GM18498 (cell line): ENCODE measurements around the gene AQP12A.

Experiments used
- ATAC-seq: cut with Tn5 transposase; IDR thresholded peaks from one replicate; pipeline ENCODE4 v1.9.1; 2021; ENCODE audit warnings: mild to moderate bottlenecking, moderate library complexity; ENCODE audit not compliant: unreplicated experiment

AQP12A gene

GRCh38 chr2:240722376-240722775 is 30.7 kb downstream of the AQP12A start:
- no peak for ATAC-seq

- ATAC-seq = no peak
These were observed 31.4 kb downstream of the AQP12A start for GRCh38 chr2:240722796-240723735.

GRCh38 chr2:240723851-240724250 is 32.2 kb downstream of the AQP12A start:
- ATAC-seq = no peak

- ATAC-seq = no peak
These were observed 32.8 kb downstream of the AQP12A start for GRCh38 chr2:240724431-240724830.

GRCh38 chr2:240725266-240725665 is 33.6 kb downstream of the AQP12A start:
- no peak for ATAC-seq

- ATAC-seq = no peak
These were observed 34.0 kb downstream of the AQP12A start for GRCh38 chr2:240725671-240726070.

- ATAC-seq = no peak
These were observed 35.2 kb downstream of the AQP12A start for GRCh38 chr2:240726876-240727275.

GRCh38 chr2:240727439-240727838 is 35.8 kb downstream of the AQP12A start:
- ATAC-seq = no peak

- no peak for ATAC-seq
These were observed 36.2 kb downstream of the AQP12A start for GRCh38 chr2:240727913-240728312.

GRCh38 chr2:240728361-240728760 is 36.7 kb downstream of the AQP12A start:
- no peak for ATAC-seq

- no peak for ATAC-seq
These were observed 37.2 kb downstream of the AQP12A start for GRCh38 chr2:240728827-240729226.

- ATAC-seq = no peak
These were observed 39.0 kb downstream of the AQP12A start for GRCh38 chr2:240730501-240731177.

- ATAC-seq = no peak
These were observed 39.5 kb downstream of the AQP12A start for GRCh38 chr2:240731178-240731545.

GRCh38 chr2:240732184-240732583 is 40.5 kb downstream of the AQP12A start:
- no peak for ATAC-seq

- ATAC-seq = no peak
These were observed 41.4 kb downstream of the AQP12A start for GRCh38 chr2:240732911-240733622.

- no peak for ATAC-seq
These were observed 42.3 kb downstream of the AQP12A start for GRCh38 chr2:240733803-240734495.

GRCh38 chr2:240734756-240735155 is 43.1 kb downstream of the AQP12A start:
- no peak for ATAC-seq

GRCh38 chr2:240735476-240735875 is 43.8 kb downstream of the AQP12A start:
- ATAC-seq = no peak

- no peak for ATAC-seq
These were observed 44.9 kb downstream of the AQP12A start for GRCh38 chr2:240736281-240737250.

GRCh38 chr2:240737512-240737911 is 45.8 kb downstream of the AQP12A start:
- ATAC-seq = no peak
